Activated naive CD8-positive, alpha-beta T cell treated with anti-CD3 and anti-CD28 coated beads for 36 hours (primary cell): ENCODE data around the gene DCP2. TPM values are rescaled to one million over a fixed set of nuclear protein-coding genes. Genes with fewer than 3 reads are reported as not detected.
A peak's percentile ranks its signal among the peaks of the same experiment; 100 is the strongest.
"Not testable (repeated sequence)": the region's sequence is repeated elsewhere in the genome, so short reads cannot be mapped to it uniquely, and the experiment has no call there.

ENCODE experiments used
- DNase-seq: peaks from one replicate; pipeline ENCODE4 v3.0.0; 2021
- H3K27ac Mint-ChIP-seq: one replicate; pipeline ENCODE4 v1.8.0; 2022; ENCODE audit warnings: mild to moderate bottlenecking, moderate library complexity, mixed read lengths
- H3K27me3 Mint-ChIP-seq: one replicate; pipeline ENCODE4 v1.8.0; 2022; ENCODE audit warnings: mild to moderate bottlenecking, mixed read lengths
- H3K36me3 Mint-ChIP-seq: one replicate; pipeline ENCODE4 v1.8.0; 2021; ENCODE audit warnings: mild to moderate bottlenecking, mixed read lengths
- H3K4me1 Mint-ChIP-seq: one replicate; pipeline ENCODE4 v1.8.0; 2021; ENCODE audit warnings: mixed read lengths
- H3K4me3 Mint-ChIP-seq: one replicate; pipeline ENCODE4 v1.8.0; 2022; ENCODE audit warnings: mild to moderate bottlenecking, moderate library complexity, mixed read lengths
- H3K9me3 Mint-ChIP-seq: one replicate; pipeline ENCODE4 v1.8.0; 2022; ENCODE audit warnings: mixed read lengths
- total RNA-seq, 2 experiments: library from RNA; stranded (reverse); gene quantifications; one replicate each; pipeline ENCODE4 v1.2.3, GENCODE V29; 2021

Gene DCP2
- total RNA-seq, 2 experiments from 2014 or later = 78.0 to 78.7 TPM

DNA sequence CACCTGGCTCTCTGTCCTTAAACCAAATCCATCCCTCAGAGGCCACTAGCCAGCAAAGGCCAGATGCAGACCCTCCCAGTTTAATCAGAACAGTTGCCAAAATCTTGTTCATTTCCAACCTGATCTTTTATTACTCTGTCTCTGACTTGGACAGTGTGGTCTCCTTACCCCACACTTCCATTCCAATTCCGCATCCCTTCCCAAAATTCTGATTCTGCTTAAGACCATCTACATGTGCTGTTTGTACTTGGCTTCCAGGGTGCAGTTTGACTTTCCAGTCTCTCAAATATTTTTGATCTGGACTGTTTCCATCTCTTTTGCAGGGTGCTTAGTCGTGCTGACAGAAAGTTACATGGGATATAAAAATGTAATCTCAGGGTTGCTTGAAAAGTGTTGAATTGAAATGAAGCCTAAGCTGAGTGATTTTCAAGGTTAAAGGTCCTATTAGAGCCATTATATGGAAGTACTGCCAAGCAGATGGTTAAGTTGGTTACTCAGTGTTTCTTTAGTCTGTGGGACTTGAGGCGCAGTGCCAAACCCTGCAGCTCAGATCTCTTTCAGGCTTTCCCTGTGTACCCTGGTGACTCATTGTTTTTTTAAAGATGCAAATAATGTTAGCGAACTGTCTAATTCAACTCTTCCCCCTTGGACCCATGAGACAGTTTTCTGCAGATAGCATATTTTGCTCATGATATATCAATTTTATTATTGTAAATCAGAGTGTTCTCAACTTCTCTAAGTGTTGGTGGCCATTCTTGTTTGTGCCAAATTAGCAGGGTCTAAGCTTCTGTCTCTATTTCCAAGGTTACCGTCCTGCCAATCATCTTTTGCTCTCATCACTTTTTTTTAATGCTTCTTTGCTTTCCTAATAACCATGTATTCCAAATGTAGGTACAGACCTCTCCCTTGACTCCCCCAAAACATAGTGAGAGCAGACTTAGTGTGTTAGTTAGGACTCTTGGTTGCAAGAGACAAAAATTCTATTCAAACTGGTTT, 18.2 kb upstream of the DCP2 start:
- DNase-seq = peak; percentile 7
- Mint-ChIP-seq H3K27me3 (peaks cover 3% of the 10 kb centered on the region), H3K9me3 (no peaks in the 10 kb centered on the region), H3K27ac (no peak overlapping the region), H3K36me3 (no peaks in the 10 kb centered on the region), H3K4me1 (peaks cover 16% of the 10 kb centered on the region), H3K4me3 (no peak overlapping the region)

DNA sequence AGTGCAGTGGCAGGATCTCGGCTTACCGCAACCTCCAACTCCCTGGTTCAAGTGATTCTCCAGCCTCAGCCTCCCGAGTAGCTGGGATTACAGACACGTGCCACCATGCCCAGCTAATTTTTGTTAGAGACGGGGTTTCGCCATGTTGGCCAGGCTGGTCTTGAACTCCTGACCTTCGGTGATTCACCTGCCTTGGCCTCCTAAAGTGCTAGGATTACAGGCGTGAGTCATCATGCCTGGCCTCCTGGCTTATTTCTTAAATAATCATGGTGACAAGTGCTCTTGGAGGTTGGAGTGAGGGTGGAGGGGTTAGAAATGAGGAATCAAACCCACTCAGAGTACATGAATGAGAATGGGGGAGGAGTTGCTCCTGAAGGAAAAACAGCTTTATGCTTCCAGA, 16.7 kb upstream of the DCP2 start:
- not testable (repeated sequence) for H3K9me3 Mint-ChIP-seq, H3K36me3 Mint-ChIP-seq, DNase-seq, H3K27me3 Mint-ChIP-seq, H3K27ac Mint-ChIP-seq, H3K4me3 Mint-ChIP-seq
- peaks cover 26% of the 10 kb centered on the region for H3K4me1 Mint-ChIP-seq

DNA sequence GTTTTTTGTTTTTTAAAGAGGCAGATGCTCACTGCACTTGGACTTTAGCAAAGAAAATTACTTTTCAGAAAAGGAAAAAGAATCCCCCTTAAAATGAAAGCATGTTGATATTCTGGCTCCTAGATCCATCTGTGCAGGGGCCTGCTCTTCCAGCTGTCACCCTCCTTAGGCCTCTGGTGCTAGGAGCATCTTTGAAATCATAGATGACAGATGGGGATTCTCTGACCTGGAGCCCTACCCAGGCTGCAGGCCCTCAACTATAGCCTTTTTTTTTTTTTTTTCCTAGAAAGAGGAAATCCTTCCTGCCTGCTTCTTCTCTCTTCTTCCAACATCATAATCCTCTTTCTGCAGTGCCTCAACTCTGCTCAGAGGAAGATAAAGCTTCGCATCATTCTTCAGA, 16.3 kb upstream of the DCP2 start:
- Mint-ChIP-seq H3K4me3 (no peak overlapping the region), H3K27me3 (peaks cover 3% of the 10 kb centered on the region), H3K36me3 (no peaks in the 10 kb centered on the region), H3K27ac (no peak overlapping the region), H3K4me1 (peaks cover 26% of the 10 kb centered on the region), H3K9me3 (no peaks in the 10 kb centered on the region)
- DNase-seq = no peak

DNA sequence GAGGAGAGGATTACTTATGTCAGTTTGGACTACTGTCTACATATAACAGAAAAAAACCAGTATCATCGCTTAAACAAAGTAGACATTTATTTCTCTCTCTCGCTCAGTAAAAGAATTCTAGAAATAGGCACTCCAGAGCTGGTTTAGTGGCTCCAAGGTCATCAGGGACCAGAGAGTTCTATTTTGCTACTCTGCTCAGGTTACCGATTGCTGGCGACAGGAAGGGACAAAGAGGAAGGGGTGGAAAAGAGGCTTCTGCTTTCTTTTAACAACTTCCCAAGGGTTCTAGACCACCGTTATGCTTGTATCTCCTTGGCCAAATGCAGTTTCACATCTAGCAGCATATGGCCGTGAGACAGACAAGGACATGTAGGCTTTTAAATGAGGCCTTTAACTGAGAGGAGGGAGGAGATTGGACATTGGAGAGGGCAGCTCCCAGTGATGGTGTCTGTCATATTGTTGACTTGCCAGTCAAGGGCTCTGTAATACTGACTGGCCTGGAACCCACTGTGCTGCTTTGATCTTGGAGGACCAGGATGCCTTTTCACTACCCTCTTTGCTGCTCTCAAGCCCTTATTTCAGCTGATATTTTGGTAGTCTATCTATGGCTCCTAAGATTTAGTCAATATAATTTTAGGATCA, 15.6 kb upstream of the DCP2 start:
- no peak for DNase-seq
- Mint-ChIP-seq H3K27me3 (peaks cover 3% of the 10 kb centered on the region), H3K4me1 (peaks cover 26% of the 10 kb centered on the region), H3K27ac (no peak overlapping the region), H3K36me3 (no peaks in the 10 kb centered on the region), H3K4me3 (no peak overlapping the region), H3K9me3 (no peaks in the 10 kb centered on the region)

DNA sequence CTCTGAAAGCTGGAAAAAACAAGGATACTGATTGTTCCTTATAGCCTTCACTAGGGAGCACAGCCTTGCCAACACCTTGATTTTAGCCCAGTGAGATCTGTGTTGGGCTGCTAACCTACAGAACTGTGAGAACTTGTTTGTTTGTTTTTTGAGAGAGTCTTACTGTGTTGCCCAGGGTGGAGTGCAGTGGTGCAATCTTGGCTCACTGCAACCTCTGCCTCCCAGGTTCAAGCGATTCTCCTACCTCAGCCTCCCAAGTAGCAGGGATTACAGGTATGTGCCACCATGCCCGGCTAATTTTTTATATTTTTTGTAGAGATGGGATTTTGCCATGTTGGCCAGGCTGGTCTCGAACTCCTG, 13.2 kb upstream of the DCP2 start:
- H3K27me3 Mint-ChIP-seq, H3K9me3 Mint-ChIP-seq, H3K4me3 Mint-ChIP-seq, H3K36me3 Mint-ChIP-seq, DNase-seq: not testable (repeated sequence)
- peak overlapping the region; percentile 35 for H3K27ac Mint-ChIP-seq
- peaks cover 27% of the 10 kb centered on the region for H3K4me1 Mint-ChIP-seq

DNA sequence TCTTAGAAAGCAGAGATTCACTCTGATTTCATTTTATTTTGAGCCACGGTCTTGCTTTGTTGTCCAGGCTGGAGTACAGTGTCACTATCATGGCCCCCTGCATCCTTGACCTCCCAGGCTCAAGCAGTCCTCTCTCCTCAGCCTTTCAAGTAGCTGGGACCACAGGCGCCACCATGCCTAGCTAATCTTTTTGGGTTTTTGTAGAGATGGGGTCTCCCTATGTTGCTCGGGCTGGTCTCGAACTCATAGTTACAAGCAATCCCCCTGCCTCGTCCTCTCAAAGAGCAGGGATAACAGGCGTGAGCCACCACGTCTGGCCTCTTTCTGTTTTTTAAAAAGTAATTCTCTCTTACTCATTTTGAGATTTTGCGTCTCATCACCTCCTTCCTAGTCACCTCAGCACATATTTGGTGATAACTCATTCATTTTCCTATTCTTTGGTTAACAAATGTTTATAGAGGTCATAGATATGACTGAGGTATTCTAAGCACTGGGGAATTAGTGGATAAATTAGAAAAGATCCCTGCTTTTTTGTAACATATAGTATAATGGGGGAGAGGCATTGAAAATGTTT, 10.8 kb upstream of the DCP2 start:
- no peak for DNase-seq
- no peaks in the 10 kb centered on the region for H3K27me3 Mint-ChIP-seq
- no peak overlapping the region for H3K27ac Mint-ChIP-seq
- no peaks in the 10 kb centered on the region for H3K9me3 Mint-ChIP-seq
- H3K4me1 Mint-ChIP-seq = peaks cover 20% of the 10 kb centered on the region
- H3K4me3 Mint-ChIP-seq = no peak overlapping the region
- H3K36me3 Mint-ChIP-seq = no peaks in the 10 kb centered on the region

DNA sequence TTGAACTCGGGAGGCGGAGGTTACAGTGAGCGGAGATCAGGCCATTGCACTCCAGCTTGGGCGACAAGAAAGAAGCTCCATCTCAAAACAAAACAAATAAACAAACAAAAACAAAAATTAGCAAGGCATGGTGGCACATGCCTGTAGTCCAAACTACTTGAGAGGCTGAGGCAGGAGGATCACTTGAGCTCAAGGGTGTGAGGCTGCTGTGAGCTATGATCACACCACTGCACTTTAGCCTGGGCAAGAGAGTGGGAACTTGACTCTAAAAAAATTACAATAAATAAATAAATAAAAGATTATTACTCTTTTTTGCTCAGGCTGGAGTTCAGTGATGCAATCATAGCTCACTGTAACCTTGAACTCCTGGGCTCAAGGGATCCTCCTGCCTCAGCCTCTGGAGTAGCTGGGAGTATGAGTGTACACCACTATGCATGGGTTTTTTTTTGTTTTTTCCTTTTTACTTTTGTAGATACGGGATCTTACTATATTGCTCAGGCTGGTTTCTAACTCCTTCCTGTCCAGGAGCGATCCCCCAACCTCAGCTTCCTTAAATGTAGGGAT, 9.0 kb upstream of the DCP2 start:
- Mint-ChIP-seq H3K36me3 (no peaks in the 10 kb centered on the region), H3K4me3 (no peak overlapping the region), H3K27ac (no peak overlapping the region), H3K27me3 (no peaks in the 10 kb centered on the region), H3K9me3 (no peaks in the 10 kb centered on the region), H3K4me1 (peaks cover 20% of the 10 kb centered on the region)
- no peak for DNase-seq

DNA sequence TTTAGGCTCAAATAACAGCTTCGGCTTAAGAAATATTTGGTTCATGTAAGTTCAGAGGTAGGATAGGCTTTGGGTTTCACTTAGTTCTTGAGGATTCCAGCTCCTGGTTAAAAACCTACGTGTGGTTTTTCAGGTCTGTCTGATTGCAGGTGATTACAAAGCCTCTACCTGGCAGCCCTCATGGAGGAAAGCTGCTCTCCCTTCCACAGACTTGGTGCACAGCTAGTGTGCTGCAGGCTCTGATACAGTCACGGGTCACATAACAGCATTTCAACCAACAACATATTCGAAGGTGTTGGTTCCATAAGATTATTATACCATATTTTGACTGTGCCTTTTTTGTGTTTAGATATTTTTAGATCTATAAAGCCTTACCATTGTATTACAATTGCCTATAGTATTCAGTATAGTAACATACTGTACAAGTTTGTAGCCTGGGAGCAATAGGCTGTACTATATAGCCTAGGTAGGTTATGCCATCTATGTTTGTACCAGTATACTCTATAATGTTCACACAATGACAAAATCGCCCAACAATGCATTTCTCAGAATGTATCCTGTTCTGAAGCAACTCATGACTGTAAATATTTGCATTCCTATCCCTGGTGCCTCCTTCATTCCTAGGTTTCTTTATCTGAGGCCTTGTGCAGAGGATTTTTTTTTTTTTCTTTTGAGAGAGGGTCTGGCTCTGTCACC, 8.0 kb upstream of the DCP2 start:
- Mint-ChIP-seq H3K36me3 (no peaks in the 10 kb centered on the region), H3K27me3 (no peaks in the 10 kb centered on the region), H3K27ac (no peak overlapping the region), H3K4me1 (peaks cover 13% of the 10 kb centered on the region), H3K9me3 (no peaks in the 10 kb centered on the region), H3K4me3 (no peak overlapping the region)
- no peak for DNase-seq

DNA sequence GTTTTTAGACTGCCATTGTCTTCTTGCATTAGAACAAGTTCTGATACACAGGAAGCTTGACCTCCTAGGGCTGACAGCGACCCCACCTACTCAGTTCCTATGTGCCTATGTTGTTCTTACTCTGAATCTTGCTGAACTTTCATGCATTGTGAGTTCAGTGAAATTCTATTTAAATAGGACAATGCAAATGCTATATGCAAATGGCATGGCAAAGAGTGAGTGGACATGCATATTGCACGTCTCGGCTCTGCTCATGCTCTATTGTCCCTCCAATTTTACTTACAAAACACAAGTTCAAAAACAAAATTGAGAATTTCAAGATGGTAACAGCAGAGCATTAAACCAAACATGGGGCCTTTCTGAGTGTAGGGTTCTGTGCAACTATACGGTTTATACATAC, 5.3 kb upstream of the DCP2 start:
- Mint-ChIP-seq H3K4me1 (peaks cover 10% of the 10 kb centered on the region), H3K27ac (no peak overlapping the region), H3K36me3 (no peaks in the 10 kb centered on the region), H3K4me3 (no peak overlapping the region), H3K9me3 (no peaks in the 10 kb centered on the region), H3K27me3 (no peaks in the 10 kb centered on the region)
- DNase-seq = no peak

DNA sequence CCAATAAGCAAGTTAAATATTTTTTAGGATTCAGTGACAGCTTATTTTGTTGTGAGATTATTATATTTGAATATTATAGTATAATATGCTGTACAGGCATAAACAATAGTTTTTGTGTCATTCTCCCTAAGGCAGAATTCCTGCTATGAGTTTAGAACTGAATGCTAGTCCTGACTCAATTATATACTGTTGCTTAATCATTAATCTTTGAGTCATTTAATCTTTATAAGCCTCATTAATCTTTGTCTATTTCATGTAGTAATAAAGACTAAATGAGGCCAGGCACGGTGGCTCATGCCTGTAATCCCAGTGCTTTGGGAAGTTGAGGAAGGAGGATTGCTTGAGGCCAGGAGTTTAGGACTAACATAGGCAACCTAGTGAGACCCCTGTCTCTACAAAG, 3.6 kb upstream of the DCP2 start:
- no peak for DNase-seq
- H3K36me3 Mint-ChIP-seq = peaks cover 5% of the 10 kb centered on the region
- no peak overlapping the region for H3K4me3 Mint-ChIP-seq
- peaks cover 10% of the 10 kb centered on the region for H3K4me1 Mint-ChIP-seq
- no peaks in the 10 kb centered on the region for H3K27me3 Mint-ChIP-seq
- H3K9me3 Mint-ChIP-seq = no peaks in the 10 kb centered on the region
- H3K27ac Mint-ChIP-seq = no peak overlapping the region

DNA sequence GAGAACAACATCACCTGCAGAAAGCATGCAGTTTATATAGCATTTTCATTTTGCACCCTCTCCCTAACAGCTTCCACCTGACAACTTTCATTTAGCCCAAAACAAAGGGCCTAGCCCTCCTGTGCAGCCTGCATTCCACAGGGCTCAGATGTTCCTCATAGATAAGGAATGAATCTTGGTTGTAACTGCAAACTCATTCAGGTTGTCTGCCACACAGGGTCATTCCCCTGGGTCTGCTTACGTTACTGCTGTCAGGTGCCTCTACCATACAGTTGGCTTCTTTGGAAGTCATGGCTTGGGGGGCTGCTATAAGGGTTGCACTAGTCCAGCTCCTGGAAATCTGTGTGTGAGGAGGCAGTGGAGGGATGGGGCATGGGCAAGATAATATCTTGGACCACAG, 2.7 kb upstream of the DCP2 start:
- Mint-ChIP-seq H3K27me3 (no peaks in the 10 kb centered on the region), H3K9me3 (no peaks in the 10 kb centered on the region), H3K4me1 (peaks cover 18% of the 10 kb centered on the region), H3K36me3 (peaks cover 9% of the 10 kb centered on the region), H3K27ac (no peak overlapping the region), H3K4me3 (no peak overlapping the region)
- no peak for DNase-seq

DNA sequence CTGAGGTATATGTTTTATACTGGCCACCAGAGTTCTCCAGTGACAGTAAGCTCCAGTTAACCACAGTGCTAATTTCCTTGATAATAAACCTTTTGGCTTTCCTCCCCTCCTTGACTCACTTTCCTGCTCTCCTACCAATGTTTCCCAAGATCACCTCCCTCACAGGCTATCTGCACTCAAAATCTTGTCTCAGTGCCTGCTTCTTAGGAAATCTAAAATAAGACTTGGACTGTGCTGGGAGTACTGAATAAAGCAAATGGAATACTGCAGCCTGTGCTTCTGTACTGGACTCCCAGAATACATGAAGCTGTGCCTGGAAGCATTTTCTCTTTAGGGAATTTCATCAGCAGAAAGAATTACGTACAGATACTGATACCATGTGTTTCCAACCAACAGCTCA, 1.7 kb upstream of the DCP2 start:
- Mint-ChIP-seq H3K27me3 (no peaks in the 10 kb centered on the region), H3K4me1 (peaks cover 22% of the 10 kb centered on the region), H3K4me3 (no peak overlapping the region), H3K27ac (no peak overlapping the region), H3K36me3 (peaks cover 12% of the 10 kb centered on the region), H3K9me3 (no peaks in the 10 kb centered on the region)
- DNase-seq = no peak

DNA sequence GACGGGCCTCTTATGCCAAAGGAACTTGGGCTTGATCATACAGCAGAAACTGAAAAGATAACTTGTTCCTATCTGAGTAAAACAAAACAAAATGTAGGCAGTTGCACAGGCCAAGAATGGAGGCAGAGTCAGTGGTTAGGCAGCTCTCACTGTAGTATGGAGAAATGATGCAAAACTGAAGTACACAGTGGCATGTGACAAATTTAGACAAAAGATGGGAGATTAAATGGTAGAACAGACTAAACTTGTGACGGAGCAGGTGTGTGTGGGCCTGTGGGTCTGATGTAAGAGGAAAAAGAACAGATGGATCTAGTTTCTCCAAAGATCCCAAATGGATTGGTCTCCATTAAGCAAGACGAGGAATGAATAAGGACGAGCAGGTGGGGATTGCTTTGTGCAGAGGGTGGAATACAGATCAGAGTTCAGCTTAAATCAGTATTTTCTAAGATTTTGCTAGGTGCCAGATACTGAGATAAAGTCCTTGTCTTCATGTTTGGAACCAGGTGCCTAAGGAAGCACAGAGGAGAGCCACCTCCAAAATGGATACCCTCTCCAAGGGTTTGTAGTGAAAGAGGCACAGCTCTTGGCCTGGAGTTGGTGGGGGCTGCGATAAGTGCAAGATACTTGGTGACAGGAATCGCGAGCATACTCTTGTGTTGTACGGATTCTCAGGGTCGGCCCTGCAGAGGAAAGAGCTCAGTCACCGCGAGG, 722 bp upstream of the DCP2 start:
- DNase-seq = no peak
- H3K4me1 Mint-ChIP-seq = peaks cover 29% of the 10 kb centered on the region

DNA sequence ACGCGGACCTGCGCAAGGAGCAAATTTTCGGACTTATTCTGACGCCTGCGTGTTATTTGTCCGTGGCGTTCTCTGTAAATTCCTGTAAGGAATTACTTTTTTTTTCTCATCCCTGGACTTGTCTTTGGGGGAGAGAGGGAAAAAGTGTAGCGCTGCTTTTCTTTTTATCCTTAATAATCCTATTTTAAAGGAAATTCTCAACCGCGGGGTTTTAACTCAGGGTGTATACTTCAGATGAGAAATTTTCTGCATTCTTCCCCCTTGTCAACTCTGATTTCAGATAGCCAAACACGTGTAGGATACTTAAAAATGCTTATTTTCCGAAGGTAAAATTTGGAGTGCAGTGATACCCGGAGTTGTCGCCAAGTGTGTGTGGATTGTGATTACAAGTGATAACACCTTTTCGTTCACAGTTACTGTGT, 853 bp downstream of the DCP2 start:
- no peaks in the 10 kb centered on the region for H3K27me3 Mint-ChIP-seq
- H3K36me3 Mint-ChIP-seq = peaks cover 19% of the 10 kb centered on the region
- peaks cover 36% of the 10 kb centered on the region for H3K4me1 Mint-ChIP-seq
- H3K27ac Mint-ChIP-seq = peak overlapping the region; percentile 94
- H3K4me3 Mint-ChIP-seq = peak overlapping the region; percentile 98
- no peak for DNase-seq
- H3K9me3 Mint-ChIP-seq = no peaks in the 10 kb centered on the region

More for the DNA sequence above, 722 bp upstream of the DCP2 start:
- peak overlapping the region; percentile 94 for H3K27ac Mint-ChIP-seq
- H3K4me3 Mint-ChIP-seq = peak overlapping the region; percentile 98
- H3K36me3 Mint-ChIP-seq = peaks cover 13% of the 10 kb centered on the region
- no peaks in the 10 kb centered on the region for H3K27me3 Mint-ChIP-seq
- no peaks in the 10 kb centered on the region for H3K9me3 Mint-ChIP-seq
